Activated naive CD8-positive, alpha-beta T cell treated with anti-CD3 and anti-CD28 coated beads, Interleukin-2, amount 10 ng/mL, durations not matched to agents 7 days and 5 days (primary cell): ENCODE measurements around the gene ZBTB7B. TPM values are rescaled to one million over a fixed set of nuclear protein-coding genes. Genes with fewer than 3 reads are reported as not detected.

ENCODE experiments used
- ATAC-seq: fragments of 150-1000 bp; cut with Tn5 transposase; one replicate; pipeline ENCODE4 v1.10.0; 2021; ENCODE audit warnings: low read depth, moderate library complexity
- POLR2A ChIA-PET: fragments of 350-600 bp; sonication (Branson Sonifier 250); formaldehyde crosslinking; loops from one replicate; lab custom pipeline; 2021; ENCODE audit warnings: antibody characterized with exemption; lab: Charles Lee
- DNase-seq: peaks from one replicate; pipeline ENCODE4 v3.0.0; 2021
- H3K27ac Mint-ChIP-seq: one replicate; pipeline ENCODE4 v1.8.0; 2022; ENCODE audit warnings: mild to moderate bottlenecking, mixed read lengths
- H3K27me3 Mint-ChIP-seq: one replicate; pipeline ENCODE4 v1.8.0; 2022; ENCODE audit warnings: mild to moderate bottlenecking, moderate library complexity, mixed read lengths
- H3K36me3 Mint-ChIP-seq: one replicate; pipeline ENCODE4 v1.8.0; 2021; ENCODE audit warnings: mild to moderate bottlenecking, mixed read lengths
- H3K4me1 Mint-ChIP-seq: one replicate; pipeline ENCODE4 v1.8.0; 2021; ENCODE audit warnings: mixed read lengths
- H3K4me3 Mint-ChIP-seq: one replicate; pipeline ENCODE4 v1.8.0; 2022; ENCODE audit warnings: mild to moderate bottlenecking, moderate library complexity, mixed read lengths
- H3K9me3 Mint-ChIP-seq: one replicate; pipeline ENCODE4 v1.8.0; 2021; ENCODE audit warnings: mixed read lengths
- total RNA-seq, 2 experiments: library from RNA; stranded (reverse); gene quantifications; one replicate each; pipeline ENCODE4 v1.2.3, GENCODE V29; 2021

Gene ZBTB7B
- total RNA-seq, 2 experiments from 2014 or later: 41.4 to 48.4 TPM

GRCh38 chr1:154961207-154962155 is 41.1 kb upstream of the ZBTB7B start, which contains the start of gene PYGO2:
Gene PYGO2 (minus strand): TSS chr1:154961782. CDS start chr1:154961576, 206 bp downstream.
- DNase-seq (peak; percentile 90), ATAC-seq (peak; percentile 80)
- peaks cover 25% of the 10 kb centered on the region for H3K4me1 Mint-ChIP-seq
- H3K27me3 Mint-ChIP-seq: no peaks in the 10 kb centered on the region
- H3K36me3 Mint-ChIP-seq: peaks cover 13% of the 10 kb centered on the region
- POLR2A ChIA-PET: interaction anchor here (0.5 to 3.4 kb wide), 20 partner anchors 9 to 397 kb away, joined by 3 to 43 read pairs (median 4); partner anchors contain the start of genes ADAM15, CKS1B, FLAD1 and PMVK
- peak within 1 kb of the TSS; percentile 90 for H3K27ac Mint-ChIP-seq
- H3K9me3 Mint-ChIP-seq: no peaks in the 10 kb centered on the region
- H3K4me3 Mint-ChIP-seq: peak within 1 kb of the TSS; percentile 94

GRCh38 chr1:154962156-154962749 is 40.3 kb upstream of the ZBTB7B start:
- peaks cover 13% of the 10 kb centered on the region for H3K36me3 Mint-ChIP-seq
- H3K27me3 Mint-ChIP-seq: no peaks in the 10 kb centered on the region
- peak overlapping the region; percentile 90 for H3K27ac Mint-ChIP-seq
- POLR2A ChIA-PET: interaction anchor here (1.3 to 3.4 kb wide), 9 partner anchors 10 to 371 kb away, joined by 3 to 43 read pairs (median 9); partner anchors contain the start of genes CKS1B, FLAD1 and PMVK
- H3K4me1 Mint-ChIP-seq: peaks cover 19% of the 10 kb centered on the region
- no peaks in the 10 kb centered on the region for H3K9me3 Mint-ChIP-seq
- no peak for DNase-seq
- peak overlapping the region; percentile 90 for H3K4me3 Mint-ChIP-seq
- peak; percentile 29 for ATAC-seq

- Mint-ChIP-seq H3K36me3 (peaks cover 14% of the 10 kb centered on the region), H3K27me3 (no peaks in the 10 kb centered on the region), H3K9me3 (no peaks in the 10 kb centered on the region), H3K4me1 (peaks cover 21% of the 10 kb centered on the region), H3K4me3 (peak overlapping the region; percentile 90), H3K27ac (peak overlapping the region; percentile 62)
- POLR2A ChIA-PET: interaction anchor here (1.4 to 3.4 kb wide), 5 partner anchors 7 to 26 kb away, joined by 3 to 43 read pairs (median 12); partner anchors contain the start of genes CKS1B, PBXIP1 and PMVK
- ATAC-seq (no peak), DNase-seq (no peak)
Observed at GRCh38 chr1:154962795-154963330, 39.7 kb upstream of the ZBTB7B start.

GRCh38 chr1:154963643-154964042 is 39.0 kb upstream of the ZBTB7B start:
- Mint-ChIP-seq H3K27ac (peak overlapping the region; percentile 62), H3K27me3 (no peaks in the 10 kb centered on the region), H3K4me3 (no peak overlapping the region), H3K36me3 (peaks cover 16% of the 10 kb centered on the region), H3K4me1 (peaks cover 25% of the 10 kb centered on the region), H3K9me3 (no peaks in the 10 kb centered on the region)
- no peak for ATAC-seq
- POLR2A ChIA-PET: interaction anchor here (2.9 to 3.4 kb wide), 2 partner anchors 8 to 11 kb away, joined by 10 to 43 read pairs; partner anchors contain the start of genes CKS1B and PBXIP1
- no peak for DNase-seq

- no peaks in the 10 kb centered on the region for H3K9me3 Mint-ChIP-seq
- peaks cover 30% of the 10 kb centered on the region for H3K4me1 Mint-ChIP-seq
- DNase-seq: no peak
- no peak for ATAC-seq
- POLR2A ChIA-PET: interaction anchor here (1.1 to 2.9 kb wide), 2 partner anchors 9 to 10 kb away, joined by 5 to 10 read pairs; partner anchors contain the start of genes CKS1B and PBXIP1
- no peak overlapping the region for H3K4me3 Mint-ChIP-seq
- H3K36me3 Mint-ChIP-seq: peaks cover 21% of the 10 kb centered on the region
- H3K27ac Mint-ChIP-seq: no peak overlapping the region
- H3K27me3 Mint-ChIP-seq: no peaks in the 10 kb centered on the region
Observed at GRCh38 chr1:154964359-154964758, 38.2 kb upstream of the ZBTB7B start.

- no peak overlapping the region for H3K4me3 Mint-ChIP-seq
- H3K4me1 Mint-ChIP-seq: peaks cover 32% of the 10 kb centered on the region
- DNase-seq (no peak), ATAC-seq (no peak)
- H3K27me3 Mint-ChIP-seq: no peaks in the 10 kb centered on the region
- no peaks in the 10 kb centered on the region for H3K9me3 Mint-ChIP-seq
- POLR2A ChIA-PET: interaction anchor here (1.2 to 2.9 kb wide), 3 partner anchors 10 to 28 kb away, joined by 3 to 10 read pairs (median 4); partner anchors contain the start of gene PBXIP1
- no peak overlapping the region for H3K27ac Mint-ChIP-seq
- H3K36me3 Mint-ChIP-seq: peaks cover 18% of the 10 kb centered on the region
Observed at GRCh38 chr1:154966111-154966510, 36.5 kb upstream of the ZBTB7B start.

- no peak for DNase-seq
- Mint-ChIP-seq H3K36me3 (peaks cover 22% of the 10 kb centered on the region), H3K27ac (no peak overlapping the region), H3K4me3 (no peak overlapping the region), H3K9me3 (no peaks in the 10 kb centered on the region), H3K27me3 (no peaks in the 10 kb centered on the region), H3K4me1 (peaks cover 39% of the 10 kb centered on the region)
- no peak for ATAC-seq
- POLR2A ChIA-PET: interaction anchor here (1.6 kb wide), 1 partner anchor 11 kb away, joined by 4 read pairs; the partner anchor contains the start of gene PBXIP1
Observed at GRCh38 chr1:154967331-154967950, 35.2 kb upstream of the ZBTB7B start.

- Mint-ChIP-seq H3K4me1 (peaks cover 39% of the 10 kb centered on the region), H3K27ac (peak overlapping the region; percentile 64), H3K4me3 (no peak overlapping the region), H3K27me3 (no peaks in the 10 kb centered on the region), H3K9me3 (no peaks in the 10 kb centered on the region), H3K36me3 (peaks cover 21% of the 10 kb centered on the region)
- POLR2A ChIA-PET: interaction anchor here (1.5 kb wide), 1 partner anchor 17 kb away, joined by 4 read pairs; no protein-coding TSS in a partner anchor
- ATAC-seq (no peak), DNase-seq (no peak)
Observed at GRCh38 chr1:154968731-154969130, 33.9 kb upstream of the ZBTB7B start.

GRCh38 chr1:154969246-154969645 is 33.4 kb upstream of the ZBTB7B start:
- H3K4me1 Mint-ChIP-seq: peaks cover 36% of the 10 kb centered on the region
- no peaks in the 10 kb centered on the region for H3K27me3 Mint-ChIP-seq
- H3K4me3 Mint-ChIP-seq: no peak overlapping the region
- no peak for ATAC-seq
- H3K27ac Mint-ChIP-seq: peak overlapping the region; percentile 64
- DNase-seq: no peak
- H3K36me3 Mint-ChIP-seq: peaks cover 19% of the 10 kb centered on the region
- POLR2A ChIA-PET: interaction anchor here (1.5 to 1.8 kb wide), 2 partner anchors 14 to 18 kb away, joined by 4 to 7 read pairs; partner anchors contain the start of gene FLAD1
- H3K9me3 Mint-ChIP-seq: no peaks in the 10 kb centered on the region

GRCh38 chr1:154969860-154970452 is 32.6 kb upstream of the ZBTB7B start:
- Mint-ChIP-seq H3K4me3 (no peak overlapping the region), H3K27ac (peak overlapping the region; percentile 64), H3K27me3 (no peaks in the 10 kb centered on the region), H3K9me3 (no peaks in the 10 kb centered on the region), H3K36me3 (peaks cover 19% of the 10 kb centered on the region), H3K4me1 (peaks cover 36% of the 10 kb centered on the region)
- ATAC-seq: no peak
- DNase-seq: no peak
- POLR2A ChIA-PET: interaction anchor here (0.6 to 1.8 kb wide), 5 partner anchors 13 to 34 kb away, joined by 3 to 9 read pairs (median 4); partner anchors contain the start of genes FLAD1, PBXIP1 and PMVK

GRCh38 chr1:154970631-154971340 is 31.8 kb upstream of the ZBTB7B start, which contains the start of gene SHC1:
Gene SHC1 (minus strand): TSS chr1:154970747. CDS start chr1:154970526, 221 bp downstream.
- POLR2A ChIA-PET: interaction anchor here (0.6 to 1.8 kb wide), 6 partner anchors 11 to 80 kb away, joined by 3 to 9 read pairs (median 5); partner anchors contain the start of genes FLAD1, PBXIP1 and PMVK
- peaks cover 34% of the 10 kb centered on the region for H3K4me1 Mint-ChIP-seq
- ATAC-seq: no peak
- H3K4me3 Mint-ChIP-seq: peak within 1 kb of the TSS; percentile 18
- no peaks in the 10 kb centered on the region for H3K9me3 Mint-ChIP-seq
- no peaks in the 10 kb centered on the region for H3K27me3 Mint-ChIP-seq
- H3K27ac Mint-ChIP-seq: peak within 1 kb of the TSS; percentile 64
- H3K36me3 Mint-ChIP-seq: peaks cover 19% of the 10 kb centered on the region
- DNase-seq: no peak
